ENCODE measurements around the gene ITGBL1.

Gene ITGBL1

DNA sequence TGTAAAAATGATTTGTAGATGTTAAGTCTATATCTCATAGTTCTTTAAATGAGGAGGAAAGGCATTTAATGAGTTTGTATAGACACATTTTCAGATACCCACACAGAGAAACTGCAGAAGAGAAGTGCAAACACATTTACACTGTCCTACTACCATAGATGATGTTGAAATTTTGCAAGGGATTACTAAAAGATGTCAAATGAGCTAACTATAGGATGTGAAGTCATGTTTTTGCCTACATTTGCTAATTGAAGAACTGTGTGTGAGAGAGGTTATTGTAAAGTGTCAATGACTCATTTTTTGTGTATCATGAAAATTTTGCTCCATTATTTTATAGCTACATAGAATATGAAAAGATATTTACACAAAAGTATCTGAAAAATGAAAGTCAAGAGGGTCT, 178.9 kb downstream of the ITGBL1 start:
- TF ChIP-seq, protein P1, sequence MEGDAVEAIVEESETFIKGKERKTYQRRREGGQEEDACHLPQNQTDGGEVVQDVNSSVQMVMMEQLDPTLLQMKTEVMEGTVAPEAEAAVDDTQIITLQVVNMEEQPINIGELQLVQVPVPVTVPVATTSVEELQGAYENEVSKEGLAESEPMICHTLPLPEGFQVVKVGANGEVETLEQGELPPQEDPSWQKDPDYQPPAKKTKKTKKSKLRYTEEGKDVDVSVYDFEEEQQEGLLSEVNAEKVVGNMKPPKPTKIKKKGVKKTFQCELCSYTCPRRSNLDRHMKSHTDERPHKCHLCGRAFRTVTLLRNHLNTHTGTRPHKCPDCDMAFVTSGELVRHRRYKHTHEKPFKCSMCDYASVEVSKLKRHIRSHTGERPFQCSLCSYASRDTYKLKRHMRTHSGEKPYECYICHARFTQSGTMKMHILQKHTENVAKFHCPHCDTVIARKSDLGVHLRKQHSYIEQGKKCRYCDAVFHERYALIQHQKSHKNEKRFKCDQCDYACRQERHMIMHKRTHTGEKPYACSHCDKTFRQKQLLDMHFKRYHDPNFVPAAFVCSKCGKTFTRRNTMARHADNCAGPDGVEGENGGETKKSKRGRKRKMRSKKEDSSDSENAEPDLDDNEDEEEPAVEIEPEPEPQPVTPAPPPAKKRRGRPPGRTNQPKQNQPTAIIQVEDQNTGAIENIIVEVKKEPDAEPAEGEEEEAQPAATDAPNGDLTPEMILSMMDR (IDR thresholded peaks at IDR 0.05; ENCODE audit: low read depth, low read length, missing control alignments) = no peak
- no peak overlapping the region for H3K4me3 ChIP-seq (ENCODE audit: low read depth, low read length)
- in situ Hi-C loops (cut with HindIII; ENCODE audit: low sequenced_read_pairs) = no loop called here
- DNase-seq (ENCODE audit: low read depth) = no peak

DNA sequence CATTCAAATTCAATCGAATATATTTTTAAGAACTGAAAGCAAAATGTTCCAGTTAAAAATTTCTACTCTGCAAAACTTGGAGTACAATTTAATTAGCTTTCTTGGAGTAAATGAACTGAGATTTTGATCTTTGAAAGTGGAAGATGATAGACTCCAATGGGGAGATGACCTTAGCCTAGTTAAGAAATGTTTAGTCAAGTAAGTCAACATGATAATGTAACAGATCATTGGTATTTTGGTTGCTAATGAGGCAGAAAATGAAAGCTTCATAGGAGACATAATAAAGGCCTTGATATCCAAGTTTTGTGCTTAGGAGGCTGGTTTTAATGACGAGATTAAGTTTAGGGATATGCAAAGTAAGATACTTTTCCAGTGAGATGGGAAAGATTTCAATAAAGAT, 181.7 kb downstream of the ITGBL1 start:
- DNase-seq (ENCODE audit: low read depth) = no peak
- no peak overlapping the region for H3K4me3 ChIP-seq (ENCODE audit: low read depth, low read length)
- TF ChIP-seq, protein P1 (IDR thresholded peaks at IDR 0.05; ENCODE audit: low read depth, low read length, missing control alignments) = no peak
- in situ Hi-C loops (cut with HindIII; ENCODE audit: low sequenced_read_pairs) = no loop called here

DNA sequence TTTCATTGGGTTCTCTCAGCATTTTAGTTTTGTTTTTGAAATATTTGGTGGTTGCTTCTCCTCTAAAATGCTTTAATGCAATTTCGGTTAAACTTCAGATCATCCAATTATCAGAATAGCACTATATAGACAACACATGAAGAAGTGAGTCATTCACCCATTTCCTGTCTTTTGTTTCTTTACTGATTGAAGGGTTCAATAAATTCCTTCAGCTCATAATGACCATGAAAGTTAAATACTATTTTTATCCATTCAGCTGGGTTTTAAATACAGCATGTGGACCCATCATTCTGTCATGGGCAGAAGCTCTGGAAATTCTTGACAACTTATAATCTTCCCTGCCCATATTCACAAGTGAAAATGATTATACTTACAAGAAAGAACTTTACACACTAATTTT, 187.2 kb downstream of the ITGBL1 start:
- DNase-seq (ENCODE audit: low read depth) = no peak
- TF ChIP-seq, protein P1 (IDR thresholded peaks at IDR 0.05; ENCODE audit: low read depth, low read length, missing control alignments) = no peak
- no peak overlapping the region for H3K4me3 ChIP-seq (ENCODE audit: low read depth, low read length)
- in situ Hi-C loops (cut with HindIII; ENCODE audit: low sequenced_read_pairs) = no loop called here

DNA sequence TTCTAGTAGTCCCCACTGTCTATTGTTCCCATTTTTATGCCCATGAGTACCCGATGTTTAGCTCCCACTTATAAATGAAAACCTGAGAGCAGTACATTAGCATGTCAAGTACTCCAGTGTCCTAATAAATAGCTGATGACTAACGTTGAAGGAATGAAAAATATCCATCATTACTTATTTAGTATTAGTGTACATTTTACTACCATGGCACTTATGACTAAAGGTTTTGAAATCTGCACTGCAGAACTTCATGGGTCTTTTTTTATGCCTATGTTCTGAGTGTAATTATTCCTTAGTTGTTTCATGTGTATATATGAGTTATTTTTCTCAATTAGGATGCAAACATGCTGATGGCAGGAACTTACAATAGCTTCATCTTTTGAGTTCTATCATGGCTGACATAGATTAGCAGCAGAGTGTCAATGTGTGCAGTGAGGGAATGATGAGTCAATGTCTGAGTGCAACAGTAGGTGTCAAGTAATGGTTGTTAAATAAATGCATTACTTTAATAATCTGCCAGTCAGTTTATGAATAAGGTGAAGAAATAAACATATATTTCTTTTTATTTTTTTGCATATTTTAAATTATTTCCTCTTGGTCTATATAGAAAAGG, 188.4 kb downstream of the ITGBL1 start:
- TF ChIP-seq, protein P1 (IDR thresholded peaks at IDR 0.05; ENCODE audit: low read depth, low read length, missing control alignments) = no peak
- in situ Hi-C loops (cut with HindIII; ENCODE audit: low sequenced_read_pairs) = no loop called here
- DNase-seq (ENCODE audit: low read depth) = no peak
- H3K4me3 ChIP-seq (ENCODE audit: low read depth, low read length) = no peak overlapping the region

DNA sequence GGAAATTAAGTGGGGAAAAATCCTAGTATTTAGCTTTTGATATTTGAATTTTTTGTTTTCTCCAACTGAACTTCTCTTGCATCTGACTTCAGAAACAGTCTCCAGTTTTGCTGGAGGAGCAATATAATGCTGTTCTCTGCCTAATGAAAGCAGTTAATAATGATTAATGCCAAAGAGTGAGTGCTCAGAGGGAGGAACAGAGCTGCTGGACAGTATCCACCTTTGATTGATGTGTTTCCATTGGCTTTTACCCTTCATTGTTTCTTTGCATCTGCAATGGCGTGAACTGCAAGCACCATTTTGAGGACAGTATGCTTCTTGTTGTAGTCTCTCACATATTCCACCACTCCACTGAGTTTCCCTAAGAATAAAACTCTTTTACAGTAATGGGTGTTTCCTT, 193.4 kb downstream of the ITGBL1 start:
- TF ChIP-seq, protein P1 (IDR thresholded peaks at IDR 0.05; ENCODE audit: low read depth, low read length, missing control alignments) = no peak
- in situ Hi-C loops (cut with HindIII; ENCODE audit: low sequenced_read_pairs) = no loop called here
- no peak for DNase-seq (ENCODE audit: low read depth)
- no peak overlapping the region for H3K4me3 ChIP-seq (ENCODE audit: low read depth, low read length)

DNA sequence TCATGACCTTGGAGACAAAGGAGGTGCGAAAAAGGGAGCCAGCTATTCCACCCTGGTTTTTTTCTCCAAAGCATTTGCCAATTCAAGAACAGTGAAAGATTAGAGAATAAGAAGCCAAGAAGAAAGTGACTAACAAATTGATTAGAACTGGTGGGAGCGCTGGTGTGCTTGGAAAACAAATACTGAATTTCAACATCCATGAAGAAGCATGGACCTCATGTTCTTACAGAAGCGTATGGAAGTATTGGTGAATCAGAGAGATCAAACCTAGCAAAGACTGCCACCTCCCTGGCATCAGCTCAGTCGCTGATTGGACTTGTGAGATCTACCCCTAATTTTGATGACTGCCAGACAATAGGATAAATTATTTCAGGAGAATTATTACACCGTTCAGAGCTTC, 195.3 kb downstream of the ITGBL1 start:
- H3K4me3 ChIP-seq (ENCODE audit: low read depth, low read length) = no peak overlapping the region
- TF ChIP-seq, protein P1 (IDR thresholded peaks at IDR 0.05; ENCODE audit: low read depth, low read length, missing control alignments) = no peak
- no peak for DNase-seq (ENCODE audit: low read depth)
- in situ Hi-C loops (cut with HindIII; ENCODE audit: low sequenced_read_pairs) = no loop called here

All from astrocyte of the cerebellum (primary cell).